Measurements from ENCODE around the gene EXTL2.

DNA sequence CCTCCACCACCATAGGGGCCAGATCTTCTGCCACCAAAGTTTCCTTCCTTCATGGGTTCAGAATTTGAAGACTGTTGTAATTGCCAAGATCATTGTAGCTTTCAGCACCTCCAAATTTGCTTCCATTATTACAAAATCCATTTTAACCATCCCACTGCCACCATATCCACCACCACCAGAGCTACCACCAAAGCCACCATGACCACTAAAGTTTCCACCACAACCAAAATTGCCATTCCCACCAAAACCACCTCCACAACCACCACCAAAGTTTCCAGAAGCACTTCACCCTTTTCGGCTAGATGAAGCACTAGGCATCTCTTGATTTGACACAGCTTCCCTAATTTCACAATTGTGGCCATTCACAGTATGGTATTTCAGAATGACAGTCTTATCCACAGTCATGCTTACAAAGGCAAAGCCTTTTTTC, 46.5 kb upstream of the EXTL2 start:
- TF ChIP-seq POLR2A (IDR thresholded peaks at IDR 0.05; ENCODE audit: low read length), result no peak
- TF ChIP-seq GATA1 (IDR thresholded peaks at IDR 0.05; ENCODE audit: low read depth, low read length), result no peak

Data from erythroblast (primary cell).